Thyroid gland (tissue), 4 donors: Measurements from ENCODE around the gene DALRD3.

Experiments used
- POLR2A ChIP-seq, 2 donors: fragments of 450-650 bp; IDR thresholded peaks; one replicate each; pipeline ENCODE4 v1.6.1; 2017; ENCODE audit warnings: antibody characterized with exemption in 2 of 2, mild to moderate bottlenecking in 2 of 2, moderate library complexity in 1 of 2
- TF ChIP-seq, protein P1 (sequence below), 6 experiments: fragments of 200-600 bp in 3 of 6; fragments of 450-650 bp in 3 of 6; sonication (generic) in 3 of 6; IDR thresholded peaks; one replicate each; pipeline ENCODE4 v1.5.1; 2016 to 2019; ENCODE audit warnings: antibody characterized with exemption in 6 of 6, mild to moderate bottlenecking in 2 of 6, inconsistent platforms in 1 of 6, moderate library complexity in 1 of 6

GRCh38 chr3:49012441-49013017 is 5.9 kb downstream of the DALRD3 start:
- TF ChIP-seq, protein P1, sequence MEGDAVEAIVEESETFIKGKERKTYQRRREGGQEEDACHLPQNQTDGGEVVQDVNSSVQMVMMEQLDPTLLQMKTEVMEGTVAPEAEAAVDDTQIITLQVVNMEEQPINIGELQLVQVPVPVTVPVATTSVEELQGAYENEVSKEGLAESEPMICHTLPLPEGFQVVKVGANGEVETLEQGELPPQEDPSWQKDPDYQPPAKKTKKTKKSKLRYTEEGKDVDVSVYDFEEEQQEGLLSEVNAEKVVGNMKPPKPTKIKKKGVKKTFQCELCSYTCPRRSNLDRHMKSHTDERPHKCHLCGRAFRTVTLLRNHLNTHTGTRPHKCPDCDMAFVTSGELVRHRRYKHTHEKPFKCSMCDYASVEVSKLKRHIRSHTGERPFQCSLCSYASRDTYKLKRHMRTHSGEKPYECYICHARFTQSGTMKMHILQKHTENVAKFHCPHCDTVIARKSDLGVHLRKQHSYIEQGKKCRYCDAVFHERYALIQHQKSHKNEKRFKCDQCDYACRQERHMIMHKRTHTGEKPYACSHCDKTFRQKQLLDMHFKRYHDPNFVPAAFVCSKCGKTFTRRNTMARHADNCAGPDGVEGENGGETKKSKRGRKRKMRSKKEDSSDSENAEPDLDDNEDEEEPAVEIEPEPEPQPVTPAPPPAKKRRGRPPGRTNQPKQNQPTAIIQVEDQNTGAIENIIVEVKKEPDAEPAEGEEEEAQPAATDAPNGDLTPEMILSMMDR (IDR thresholded peaks at IDR 0.05) = no peak
- no peak for TF ChIP-seq POLR2A (IDR thresholded peaks at IDR 0.05)
